Mesenchymal stem cell (in vitro differentiated cells and primary cell): ENCODE data around the gene BNC2.
A peak's percentile ranks its signal among the peaks of the same experiment; 100 is the strongest.

Experiments used
- DNase-seq: peaks from one replicate; pipeline ENCODE4 v3.0.0-alpha.2; 2013
- H2AFZ ChIP-seq: one replicate; pipeline ENCODE4 v1.6.1; 2013; ENCODE audit warnings: low read depth, mild to moderate bottlenecking, control low read depth, inconsistent platforms, low read length, moderate library complexity
- H2AK5ac ChIP-seq: 2 replicates; pipeline ENCODE4 v1.6.1; 2013; ENCODE audit warnings: low read length, moderate library complexity, mild to moderate bottlenecking, inconsistent platforms; ENCODE audit not compliant: severe bottlenecking
- H2BK120ac ChIP-seq: one replicate; pipeline ENCODE4 v1.6.1; 2013; ENCODE audit warnings: low read depth, mild to moderate bottlenecking, inconsistent platforms, low read length, moderate library complexity
- H2BK12ac ChIP-seq, 2 experiments: one replicate each; pipeline ENCODE4 v1.6.1; 2013; ENCODE audit warnings: inconsistent platforms in 2 of 2, low read length in 2 of 2, mild to moderate bottlenecking in 2 of 2, moderate library complexity in 2 of 2, control low read depth in 1 of 2
- H2BK15ac ChIP-seq: one replicate; pipeline ENCODE4 v1.6.1; 2013; ENCODE audit warnings: mild to moderate bottlenecking, low read depth, inconsistent platforms; ENCODE audit not compliant: poor library complexity, severe bottlenecking
- H2BK5ac ChIP-seq: 2 replicates; pipeline ENCODE4 v1.6.1; 2013; ENCODE audit warnings: low read depth, mild to moderate bottlenecking, low read length, control low read depth, inconsistent platforms; ENCODE audit not compliant: poor library complexity, severe bottlenecking
- H3K14ac ChIP-seq, 2 experiments: one replicate each; pipeline ENCODE4 v1.6.1; 2013; ENCODE audit warnings: inconsistent platforms in 2 of 2, low read length in 2 of 2, control low read depth in 1 of 2, mild to moderate bottlenecking in 1 of 2, moderate library complexity in 1 of 2
- H3K18ac ChIP-seq, 2 experiments: one replicate each; pipeline ENCODE4 v1.6.1; 2013; ENCODE audit warnings: inconsistent platforms in 2 of 2, low read length in 2 of 2, control low read depth in 1 of 2, low read depth in 1 of 2, mild to moderate bottlenecking in 1 of 2
- H3K23ac ChIP-seq, 2 experiments: one replicate each; pipeline ENCODE4 v1.6.1; 2013; ENCODE audit warnings: inconsistent platforms in 2 of 2, low read length in 2 of 2, mild to moderate bottlenecking in 2 of 2, moderate library complexity in 2 of 2, control low read depth in 1 of 2
- H3K27ac ChIP-seq: 2 replicates; pipeline ENCODE4 v1.5.1; 2013; ENCODE audit warnings: mild to moderate bottlenecking, moderate library complexity, low read length, control low read depth, inconsistent platforms; ENCODE audit not compliant: poor library complexity, severe bottlenecking
- H3K27me3 ChIP-seq, 2 experiments: 2 replicates each; pipeline versions ENCODE4 v1.6.1 to v1.7.0; 2013; ENCODE audit warnings: low read length in 2 of 2, mild to moderate bottlenecking in 2 of 2, moderate library complexity in 2 of 2, control low read depth in 1 of 2, inconsistent platforms in 1 of 2; ENCODE audit not compliant: control insufficient read depth in 1 of 2, insufficient read depth in 1 of 2
- H3K36me3 ChIP-seq, 2 experiments: 2 replicates each; pipeline versions ENCODE4 v1.6.1 to v1.7.0; 2013; ENCODE audit warnings: low read length in 2 of 2, control low read depth in 1 of 2, inconsistent platforms in 1 of 2, low read depth in 1 of 2, mild to moderate bottlenecking in 1 of 2; ENCODE audit not compliant: insufficient read depth in 2 of 2, control insufficient read depth in 1 of 2
- H3K4ac ChIP-seq, 2 experiments: one replicate each; pipeline ENCODE4 v1.6.1; 2013; ENCODE audit warnings: inconsistent platforms in 2 of 2, low read length in 2 of 2, mild to moderate bottlenecking in 2 of 2, moderate library complexity in 2 of 2, control low read depth in 1 of 2, low read depth in 1 of 2
- H3K4me1 ChIP-seq: 2 replicates; pipeline ENCODE4 v1.6.1; 2013; ENCODE audit warnings: low read depth, low read length, control low read depth; ENCODE audit not compliant: control insufficient read depth, insufficient read depth
- H3K4me2 ChIP-seq: 2 replicates; pipeline ENCODE4 v1.6.1; 2013; ENCODE audit warnings: low read length, mild to moderate bottlenecking, inconsistent platforms; ENCODE audit not compliant: poor library complexity, severe bottlenecking
- H3K4me3 ChIP-seq, 2 experiments: 2 replicates each; pipeline versions ENCODE4 v1.5.1 to v1.7.0; 2013; ENCODE audit warnings: low read length in 2 of 2, mild to moderate bottlenecking in 2 of 2, control low read depth in 1 of 2, low read depth in 1 of 2; ENCODE audit not compliant: insufficient read depth in 1 of 2
- H3K79me1 ChIP-seq: replicated peaks from 2 replicates; pipeline ENCODE4 v1.6.1; 2013; ENCODE audit warnings: mild to moderate bottlenecking, control low read depth, low read length, inconsistent platforms; ENCODE audit not compliant: poor library complexity, severe bottlenecking
- H3K9ac ChIP-seq: 2 replicates; pipeline ENCODE4 v1.7.0; 2013; ENCODE audit warnings: mild to moderate bottlenecking, low read length, moderate library complexity
- H3K9me3 ChIP-seq: 2 replicates; pipeline ENCODE4 v1.7.0; 2013; ENCODE audit warnings: mild to moderate bottlenecking, low read length; ENCODE audit not compliant: control insufficient read depth
- H4K8ac ChIP-seq: one replicate; pipeline ENCODE4 v1.6.1; 2013; ENCODE audit warnings: inconsistent platforms, mild to moderate bottlenecking, low read length, moderate library complexity
- H4K91ac ChIP-seq: one replicate; pipeline ENCODE4 v1.6.1; 2013; ENCODE audit warnings: mild to moderate bottlenecking, low read length, inconsistent platforms
- WGBS: methylation state at CpG from one replicate; pipeline ENCODE4 v1.1.7; 2013; ENCODE audit warnings: mixed read lengths; 5-methylcytosine and 5-hydroxymethylcytosine counted together

BNC2 gene

DNA sequence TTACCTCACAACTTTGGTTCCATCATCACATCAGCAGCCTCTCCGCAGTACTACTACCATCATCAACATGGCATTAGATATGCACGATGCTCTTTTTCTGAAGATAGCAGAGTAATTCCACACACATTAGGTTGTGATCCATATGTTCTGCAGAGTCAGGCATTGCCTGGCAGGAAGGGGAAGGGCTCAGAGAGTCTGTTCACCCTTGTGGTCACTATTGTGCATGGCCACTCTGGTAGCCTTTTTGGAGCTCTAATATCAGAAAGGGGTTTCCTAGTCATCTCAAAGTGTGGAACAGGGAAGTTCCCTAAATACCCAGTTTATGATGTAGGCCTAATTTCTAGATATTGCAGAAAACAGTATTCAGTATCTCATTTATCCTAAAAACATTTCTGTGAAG, 373.6 kb downstream of the BNC2 start:
- Histone ChIP-seq H4K8ac (no peak overlapping the region), H3K23ac (no peak overlapping the region), H3K14ac (no peak overlapping the region), H3K18ac (no peak overlapping the region), H3K9ac (no peak overlapping the region), H2BK15ac (no peak overlapping the region), H3K4me2 (no peak overlapping the region), H2BK120ac (no peak overlapping the region), H2BK12ac (no peak overlapping the region), H3K27me3 (no peaks in the 10 kb centered on the region), H3K4me1 (peaks cover 2% of the 10 kb centered on the region), H3K79me1 (peaks cover 24% of the 10 kb centered on the region), H2AFZ (no peak overlapping the region), H3K4ac (no peak overlapping the region), H2BK5ac (no peak overlapping the region), H2AK5ac (no peak overlapping the region), H3K27ac (no peak overlapping the region), H3K36me3 (peaks cover 3 to 47% of the 10 kb centered on the region in 2 experiments), H3K4me3 (no peak overlapping the region), H4K91ac (no peak overlapping the region), H3K9me3 (no peaks in the 10 kb centered on the region)
- no peak for DNase-seq
- WGBS: 83% methylated on average over 2 of the region's 2 CpGs

DNA sequence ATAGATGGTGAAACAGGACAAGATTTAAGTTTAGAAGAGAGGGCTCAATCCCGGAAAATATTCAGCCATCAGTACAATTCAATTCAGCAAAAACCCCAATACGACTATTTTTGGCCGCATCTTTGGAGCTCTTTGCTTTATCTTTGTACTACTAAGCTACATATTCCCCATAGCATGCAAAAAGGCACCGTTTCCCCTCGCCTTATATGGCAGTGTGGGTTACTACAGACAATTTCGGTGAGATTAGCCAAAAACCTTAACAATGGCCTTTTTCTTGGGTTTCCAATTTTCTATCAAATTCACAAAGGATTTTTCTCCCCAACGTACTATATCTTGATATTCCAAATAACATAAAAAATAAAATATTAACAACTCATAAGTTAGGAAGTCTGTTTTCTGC, 382.6 kb downstream of the BNC2 start:
- Histone ChIP-seq H2BK120ac (no peak overlapping the region), H3K79me1 (peaks cover 18% of the 10 kb centered on the region), H3K9ac (no peak overlapping the region), H3K18ac (no peak overlapping the region), H2AK5ac (no peak overlapping the region), H3K4me3 (no peak overlapping the region), H3K4me2 (no peak overlapping the region), H3K14ac (no peak overlapping the region), H4K91ac (no peak overlapping the region), H3K4ac (no peak overlapping the region), H2BK15ac (no peak overlapping the region), H4K8ac (no peak overlapping the region), H2AFZ (no peak overlapping the region), H3K23ac (no peak overlapping the region), H3K27me3 (no peaks in the 10 kb centered on the region), H3K4me1 (no peaks in the 10 kb centered on the region), H3K36me3 (peaks cover 0 to 44% of the 10 kb centered on the region in 2 experiments), H2BK12ac (no peak overlapping the region), H3K27ac (no peak overlapping the region), H2BK5ac (no peak overlapping the region), H3K9me3 (no peaks in the 10 kb centered on the region)
- DNase-seq: no peak
- WGBS: 96% methylated on average over 6 of the region's 7 CpGs

GRCh38 chr9:16485575-16486321, 384.7 kb downstream of the BNC2 start:
- Histone ChIP-seq H3K27me3 (no peaks in the 10 kb centered on the region), H2BK120ac (no peak overlapping the region), H3K9ac (no peak overlapping the region), H3K14ac (no peak overlapping the region), H3K36me3 (peaks cover under 1 to 29% of the 10 kb centered on the region in 2 experiments), H2AFZ (no peak overlapping the region), H3K4me1 (peaks cover 2% of the 10 kb centered on the region), H2AK5ac (no peak overlapping the region), H4K8ac (no peak overlapping the region), H3K18ac (no peak overlapping the region), H2BK5ac (no peak overlapping the region), H3K4ac (no peak overlapping the region), H2BK12ac (no peak overlapping the region), H3K23ac (no peak overlapping the region), H4K91ac (no peak overlapping the region), H3K27ac (no peak overlapping the region), H3K4me2 (no peak overlapping the region), H3K79me1 (peaks cover 19% of the 10 kb centered on the region), H2BK15ac (no peak overlapping the region), H3K4me3 (no peak overlapping the region), H3K9me3 (no peaks in the 10 kb centered on the region)
- no peak for DNase-seq
- WGBS: 75% methylated on average over 5 of the region's 6 CpGs

DNA sequence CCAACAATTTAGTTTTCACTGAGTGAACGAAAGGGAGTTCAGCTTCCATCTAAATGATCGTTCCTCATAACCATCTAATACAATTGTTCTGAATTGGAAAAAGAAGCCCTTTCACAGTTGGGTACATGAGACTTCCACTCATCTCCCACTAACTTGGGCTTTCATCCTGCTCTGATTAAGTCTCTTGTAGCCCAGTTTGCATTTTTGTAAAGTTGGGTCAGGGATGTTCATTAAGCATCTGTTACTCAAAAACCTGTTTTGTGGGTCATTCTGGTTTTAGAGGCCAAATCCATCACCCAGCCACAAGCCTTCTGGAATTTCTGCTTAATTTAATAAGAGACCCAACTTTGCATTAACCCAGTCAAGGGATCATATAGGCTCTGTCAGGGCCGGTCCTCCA, 385.3 kb downstream of the BNC2 start:
- H2BK5ac ChIP-seq: no peak overlapping the region
- WGBS: 100% methylated on average over 3 of the region's 3 CpGs

More for the DNA sequence above, 385.3 kb downstream of the BNC2 start:
- Histone ChIP-seq H3K9ac (no peak overlapping the region), H3K4ac (no peak overlapping the region), H3K27me3 (no peaks in the 10 kb centered on the region), H3K9me3 (no peaks in the 10 kb centered on the region), H3K79me1 (peaks cover 22% of the 10 kb centered on the region), H3K18ac (no peak overlapping the region), H3K14ac (no peak overlapping the region), H4K8ac (no peak overlapping the region), H2BK120ac (no peak overlapping the region), H3K27ac (no peak overlapping the region), H3K4me1 (peaks cover 2% of the 10 kb centered on the region), H3K36me3 (peaks cover 3 to 23% of the 10 kb centered on the region in 2 experiments), H2BK15ac (no peak overlapping the region), H3K23ac (no peak overlapping the region), H2BK12ac (no peak overlapping the region), H2AK5ac (no peak overlapping the region), H3K4me2 (no peak overlapping the region), H2AFZ (no peak overlapping the region), H3K4me3 (no peak overlapping the region), H4K91ac (no peak overlapping the region)
- peak; percentile 1 for DNase-seq
